Stomach (tissue), 9 donors: ENCODE results near the gene ADGRL3. TPM values are rescaled to one million over a fixed set of nuclear protein-coding genes. Genes with fewer than 3 reads are reported as not detected.

Source experiments
- DNase-seq, 2 donors: peaks; one replicate each; pipeline versions ENCODE4 v3.0.0 to v3.0.0-alpha.2; 2013 to 2019
- H3K27ac ChIP-seq, 5 donors: fragments of 200-600 bp in 4 of 5; sonication (generic) in 4 of 5; one replicate each; pipeline ENCODE4 v1.5.1; 2013 to 2019; ENCODE audit warnings: mild to moderate bottlenecking in 1 of 5, moderate library complexity in 1 of 5
- H3K27me3 ChIP-seq, 3 donors: fragments of 200-600 bp; sonication (generic); one replicate each; pipeline ENCODE4 v1.5.1; 2017 to 2019; ENCODE audit warnings: mixed run types in 1 of 3
- H3K36me3 ChIP-seq, 4 donors: fragments of 200-600 bp; sonication (generic); 1 replicate in 3 of 4; 2 replicates in 1 of 4; pipeline ENCODE4 v1.5.1; 2016 to 2019
- H3K4me1 ChIP-seq, 4 donors: fragments of 200-600 bp; sonication (generic); one replicate each; pipeline ENCODE4 v1.5.1; 2016 to 2019
- H3K4me3 ChIP-seq, 4 donors: fragments of 200-600 bp; sonication (generic) in 3 of 4; one replicate each; pipeline ENCODE4 v1.5.1; 2016 to 2019; ENCODE audit warnings: mild to moderate bottlenecking in 1 of 4
- H3K9me3 ChIP-seq, 4 donors: fragments of 200-600 bp; sonication (generic); one replicate each; pipeline ENCODE4 v1.5.1; 2016 to 2019
- EP300 ChIP-seq: sonication (generic); formaldehyde crosslinking; IDR thresholded peaks from one replicate; pipeline ENCODE4 v1.6.1; 2017; ENCODE audit warnings: antibody characterized with exemption
- POLR2A ChIP-seq, 4 donors: fragments of 450-650 bp; IDR thresholded peaks; one replicate each; pipeline ENCODE4 v1.6.1; 2016; ENCODE audit warnings: antibody characterized with exemption in 4 of 4, control low read depth in 2 of 4, mild to moderate bottlenecking in 1 of 4, moderate library complexity in 1 of 4
- POLR2AphosphoS5 ChIP-seq, 3 donors: sonication (generic); formaldehyde crosslinking; IDR thresholded peaks; one replicate each; pipeline ENCODE4 v1.6.1; 2016; ENCODE audit warnings: antibody characterized with exemption in 3 of 3
- WGBS, 5 donors: extraction: QIAGEN DNeasy Blood & Tissue Kit in 3 of 5; methylation state at CpG; one replicate each; pipeline versions ENCODE4 v1.1.5 to v1.1.7; 2013 to 2018; 5-methylcytosine and 5-hydroxymethylcytosine counted together
- intact Hi-C: fragments of 100-400 bp; cut with DNase I; formaldehyde crosslinking; loops from one replicate; pipeline ENCODE4 v1.15.1; 2023; ENCODE audit warnings: low total_unique reads
- polyA plus RNA-seq, 3 donors: library from polyadenylated mRNA; stranded (reverse); fragments of 200-250 nt; gene quantifications; one replicate each; pipeline ENCODE4 v1.2.3, GENCODE V29; 2013
- total RNA-seq, 5 donors: library from RNA; depleted of rRNA; stranded (reverse); fragments of >200 nt; gene quantifications; one replicate each; pipeline versions ENCODE4 v1.1.0 to v1.2.3, GENCODE V29; 2014 to 2016
- TF ChIP-seq, protein P1 (sequence below), 7 experiments: fragments of 450-650 bp in 4 of 7; fragments of 200-600 bp in 3 of 7; sonication (generic) in 3 of 7; IDR thresholded peaks; one replicate each; pipeline ENCODE4 v1.5.1; 2016 to 2019; ENCODE audit warnings: antibody characterized with exemption in 7 of 7, control low read depth in 2 of 7, mild to moderate bottlenecking in 1 of 7
- donor health status: healthy with polysubstance abuse.
- donor health status: Bipolar disorder and iron deficiency.
- donor health status: healthy.

Gene ADGRL3
- total and polyA plus RNA-seq, 8 donors, result 0.48 to 109 (median 3.9) TPM

DNA sequence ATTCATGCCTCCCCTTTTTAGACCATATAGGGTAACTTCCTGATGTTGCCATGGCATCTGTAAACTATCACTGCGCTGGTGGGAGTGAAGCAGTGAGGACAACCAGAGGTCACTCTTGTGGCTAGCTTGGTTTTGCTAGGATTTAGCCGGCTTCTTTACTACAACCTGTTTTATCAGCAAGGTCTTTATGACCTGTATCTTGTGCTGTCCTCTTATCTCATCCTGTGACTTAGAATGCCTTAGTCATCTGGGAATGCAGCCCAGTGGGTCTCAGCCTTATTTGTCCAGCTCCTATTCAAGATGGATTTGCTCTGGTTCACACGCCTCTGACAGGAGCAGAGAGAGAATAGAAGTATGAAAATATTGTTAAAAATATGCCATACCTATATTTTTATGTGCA, 355.7 kb downstream of the ADGRL3 start:
- Histone ChIP-seq H3K36me3 (no peaks in the 10 kb centered on the region), H3K4me3 (no peak overlapping the region), H3K27ac (peak overlapping the region in 3 of 5 donors; percentile 39 to 57 (median 51)), H3K9me3 (no peaks in the 10 kb centered on the region), H3K4me1 (peaks cover 3 to 22% (median 10%) of the 10 kb centered on the region in 4 donors), H3K27me3 (no peaks in the 10 kb centered on the region)
- WGBS, 5 donors, result 14 to 41% (median 32%) methylated on average over 3 of the region's 3 CpGs
- TF ChIP-seq POLR2A (IDR thresholded peaks at IDR 0.05) (no peak), EP300 (no peak), POLR2AphosphoS5 (IDR thresholded peaks at IDR 0.05) (peak in 2 of 3 donors; percentile 43 to 56)
- TF ChIP-seq, protein P1, sequence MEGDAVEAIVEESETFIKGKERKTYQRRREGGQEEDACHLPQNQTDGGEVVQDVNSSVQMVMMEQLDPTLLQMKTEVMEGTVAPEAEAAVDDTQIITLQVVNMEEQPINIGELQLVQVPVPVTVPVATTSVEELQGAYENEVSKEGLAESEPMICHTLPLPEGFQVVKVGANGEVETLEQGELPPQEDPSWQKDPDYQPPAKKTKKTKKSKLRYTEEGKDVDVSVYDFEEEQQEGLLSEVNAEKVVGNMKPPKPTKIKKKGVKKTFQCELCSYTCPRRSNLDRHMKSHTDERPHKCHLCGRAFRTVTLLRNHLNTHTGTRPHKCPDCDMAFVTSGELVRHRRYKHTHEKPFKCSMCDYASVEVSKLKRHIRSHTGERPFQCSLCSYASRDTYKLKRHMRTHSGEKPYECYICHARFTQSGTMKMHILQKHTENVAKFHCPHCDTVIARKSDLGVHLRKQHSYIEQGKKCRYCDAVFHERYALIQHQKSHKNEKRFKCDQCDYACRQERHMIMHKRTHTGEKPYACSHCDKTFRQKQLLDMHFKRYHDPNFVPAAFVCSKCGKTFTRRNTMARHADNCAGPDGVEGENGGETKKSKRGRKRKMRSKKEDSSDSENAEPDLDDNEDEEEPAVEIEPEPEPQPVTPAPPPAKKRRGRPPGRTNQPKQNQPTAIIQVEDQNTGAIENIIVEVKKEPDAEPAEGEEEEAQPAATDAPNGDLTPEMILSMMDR (IDR thresholded peaks at IDR 0.05), result no peak
- intact Hi-C loops, result no loop called here
- DNase-seq, result peak; percentile 40 to 59

DNA sequence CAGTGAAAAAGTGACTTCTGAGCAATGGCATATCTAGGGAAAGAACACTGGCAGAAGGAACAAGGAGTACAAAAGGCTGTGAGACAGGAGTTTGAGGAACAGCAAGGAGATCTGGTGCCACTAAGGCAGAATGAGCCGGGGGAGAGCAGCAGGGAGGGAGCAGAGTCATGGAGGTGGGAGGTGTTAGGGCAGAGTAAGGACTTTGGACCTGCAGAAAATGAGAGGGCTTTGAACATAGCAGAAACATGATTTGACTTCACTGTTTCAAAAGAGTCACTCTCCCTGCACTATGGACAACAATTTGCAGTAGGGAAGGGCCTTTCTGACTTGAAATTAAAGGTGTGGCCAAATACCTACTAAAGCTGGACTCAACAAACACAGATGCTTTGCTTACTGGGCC, 356.2 kb downstream of the ADGRL3 start:
- Histone ChIP-seq H3K4me3 (no peak overlapping the region), H3K9me3 (no peaks in the 10 kb centered on the region), H3K4me1 (peaks cover 3 to 22% (median 10%) of the 10 kb centered on the region in 4 donors), H3K27ac (peak overlapping the region in 3 of 5 donors; percentile 39 to 57 (median 51)), H3K27me3 (no peaks in the 10 kb centered on the region), H3K36me3 (no peaks in the 10 kb centered on the region)
- DNase-seq, result peak in 1 of 2 donors; percentile 69
- TF ChIP-seq EP300 (no peak), POLR2AphosphoS5 (IDR thresholded peaks at IDR 0.05) (no peak), POLR2A (IDR thresholded peaks at IDR 0.05) (no peak)
- TF ChIP-seq, protein P1 (IDR thresholded peaks at IDR 0.05), result no peak
- intact Hi-C loops, result no loop called here
- WGBS, 5 donors, result 27 to 84% (median 36%) methylated on average over 1 of the region's 1 CpG

DNA sequence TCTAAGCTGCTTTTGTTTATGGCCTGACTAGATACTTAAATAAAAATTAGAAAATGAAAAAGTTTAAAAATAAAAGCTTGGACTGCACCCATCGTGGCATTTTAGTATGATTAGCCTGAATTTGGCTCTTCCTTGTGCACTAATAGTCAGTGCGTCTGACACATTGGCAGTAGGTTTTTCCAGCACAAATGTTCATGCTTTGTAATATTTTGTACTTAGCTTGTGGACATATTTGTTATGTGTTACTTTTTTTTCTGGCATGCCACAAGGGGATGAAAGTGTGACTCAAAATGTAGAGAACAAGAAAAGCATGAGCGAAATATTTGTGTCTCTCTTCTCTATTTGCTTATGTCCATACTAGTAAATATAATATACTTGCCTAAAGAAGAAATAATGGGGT, 359.3 kb downstream of the ADGRL3 start:
- H3K36me3 ChIP-seq, result no peaks in the 10 kb centered on the region
- WGBS, 5 donors, result 76 to 87% (median 84%) methylated on average over 3 of the region's 3 CpGs
- TF ChIP-seq, protein P1 (IDR thresholded peaks at IDR 0.05), result no peak
- H3K4me3 ChIP-seq, result no peak overlapping the region
- no peaks in the 10 kb centered on the region for H3K9me3 ChIP-seq
- no peaks in the 10 kb centered on the region for H3K27me3 ChIP-seq
- intact Hi-C loops, result no loop called here
- DNase-seq, result no peak
- H3K27ac ChIP-seq, result no peak overlapping the region
- H3K4me1 ChIP-seq, result peaks cover 0 to 22% (median 10%) of the 10 kb centered on the region in 4 donors

DNA sequence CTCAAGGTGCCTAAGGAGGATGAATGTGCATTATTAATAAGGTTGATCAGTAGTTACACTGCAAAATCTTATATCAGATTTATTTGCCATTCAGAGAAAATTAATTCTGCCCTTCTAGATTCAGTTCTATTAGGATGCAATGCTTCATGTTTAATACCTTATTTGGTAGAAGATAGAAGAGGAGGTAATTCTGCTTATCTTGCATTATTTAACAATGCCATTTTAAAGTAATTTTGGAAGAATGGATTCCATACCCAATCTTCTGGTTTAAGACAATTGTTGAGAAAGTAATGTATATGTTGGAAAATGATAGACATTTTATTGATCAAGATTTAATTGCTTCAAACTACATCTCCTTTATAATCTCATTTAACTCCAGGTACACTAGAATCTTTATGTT, 360.9 kb downstream of the ADGRL3 start:
- Histone ChIP-seq H3K9me3 (no peaks in the 10 kb centered on the region), H3K27me3 (no peaks in the 10 kb centered on the region), H3K36me3 (no peaks in the 10 kb centered on the region), H3K4me1 (peaks cover 0 to 14% (median 7%) of the 10 kb centered on the region in 4 donors), H3K27ac (no peak overlapping the region), H3K4me3 (no peak overlapping the region)
- intact Hi-C loops, result no loop called here
- DNase-seq, result no peak
- TF ChIP-seq EP300 (no peak), POLR2A (IDR thresholded peaks at IDR 0.05) (no peak)
- TF ChIP-seq, protein P1 (IDR thresholded peaks at IDR 0.05), result no peak
